SK-N-DZ (cell line): ENCODE measurements around the gene GIN1. TPM values are rescaled to one million over a fixed set of nuclear protein-coding genes. Genes with fewer than 3 reads are reported as not detected.
"Not testable (repeated sequence)": the region's sequence is repeated elsewhere in the genome, so short reads cannot be mapped to it uniquely, and the experiment has no call there.

ENCODE experiments used
- DNase-seq: peaks from one replicate; pipeline ENCODE4 v3.0.0-alpha.2; 2015; ENCODE audit warnings: low spot score
- polyA plus RNA-seq, 2 experiments: library from polyadenylated mRNA; depleted of rRNA; stranded (reverse); fragments of >200 nt; gene quantifications; 2 replicates each; pipeline ENCODE4 v1.2.3, GENCODE V29; 2014

The GIN1 gene, protein sequence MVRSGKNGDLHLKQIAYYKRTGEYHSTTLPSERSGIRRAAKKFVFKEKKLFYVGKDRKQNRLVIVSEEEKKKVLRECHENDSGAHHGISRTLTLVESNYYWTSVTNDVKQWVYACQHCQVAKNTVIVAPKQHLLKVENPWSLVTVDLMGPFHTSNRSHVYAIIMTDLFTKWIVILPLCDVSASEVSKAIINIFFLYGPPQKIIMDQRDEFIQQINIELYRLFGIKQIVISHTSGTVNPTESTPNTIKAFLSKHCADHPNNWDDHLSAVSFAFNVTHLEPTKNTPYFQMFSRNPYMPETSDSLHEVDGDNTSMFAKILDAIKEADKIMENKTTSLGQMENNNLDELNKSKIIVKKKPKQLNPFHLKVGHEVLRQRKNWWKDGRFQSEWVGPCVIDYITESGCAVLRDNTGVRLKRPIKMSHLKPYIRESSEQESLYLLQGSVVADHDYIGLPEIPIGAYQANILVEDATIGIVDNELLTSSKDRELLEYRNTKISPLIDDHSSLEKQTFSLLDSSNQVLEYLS
- polyA plus RNA-seq (2014; cell fraction: cytosol; rRNA removed), result 9.5 and 12.8 TPM in 2 replicates
- polyA plus RNA-seq (2014; cell fraction: nucleus; rRNA removed), result 8.4 and 10.5 TPM in 2 replicates

DNA sequence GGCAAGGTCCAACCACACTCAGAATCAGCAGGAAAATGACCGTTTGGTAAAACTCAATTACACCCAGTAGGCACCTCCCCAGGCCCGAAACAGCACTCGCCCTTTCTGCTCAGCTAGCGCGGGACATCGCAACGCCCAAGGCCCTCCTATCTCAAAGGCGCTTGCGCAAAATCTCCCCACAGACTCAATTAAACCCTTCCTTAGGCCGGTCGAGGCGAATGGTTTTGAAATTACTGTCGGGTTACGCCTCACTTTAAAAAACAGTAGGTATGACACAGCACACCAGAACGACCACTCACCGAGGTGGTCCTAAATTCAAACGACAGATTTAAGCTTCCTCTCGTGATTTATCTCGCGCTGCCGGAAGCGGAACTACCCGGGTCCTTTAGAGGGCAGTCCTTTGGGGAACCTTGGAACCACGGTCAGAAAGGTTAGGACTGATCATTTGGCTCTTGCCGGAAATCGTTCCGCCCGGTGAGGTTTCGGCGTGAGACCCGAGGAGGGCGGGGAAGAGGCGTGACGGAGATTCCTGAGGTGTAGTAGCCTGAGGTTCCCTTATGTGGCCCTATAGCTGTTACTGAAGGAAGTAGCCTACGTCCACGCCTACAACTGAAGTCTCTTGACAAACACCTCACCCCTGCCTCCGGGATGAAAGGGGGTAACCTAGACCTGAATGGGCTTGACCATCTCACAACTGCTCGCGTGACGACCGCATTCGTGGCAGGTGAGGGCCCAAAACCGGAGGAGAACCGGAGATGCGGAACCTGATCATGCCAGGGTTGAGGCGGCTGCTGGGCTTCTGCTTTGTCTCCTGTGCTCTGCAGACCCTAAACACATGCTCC is at the start of gene GIN1, which contains the start of gene PPIP5K2:
TSS of gene GIN1 (minus strand) at position 374 of the 842 bp plus-strand sequence. CDS start 11,431 bp downstream, outside the sequence.
TSS of gene PPIP5K2 (plus strand) at position 537 of the 842 bp plus-strand sequence. CDS start 9,289 bp downstream, outside the sequence.
- DNase-seq, result peak; percentile 99

DNA sequence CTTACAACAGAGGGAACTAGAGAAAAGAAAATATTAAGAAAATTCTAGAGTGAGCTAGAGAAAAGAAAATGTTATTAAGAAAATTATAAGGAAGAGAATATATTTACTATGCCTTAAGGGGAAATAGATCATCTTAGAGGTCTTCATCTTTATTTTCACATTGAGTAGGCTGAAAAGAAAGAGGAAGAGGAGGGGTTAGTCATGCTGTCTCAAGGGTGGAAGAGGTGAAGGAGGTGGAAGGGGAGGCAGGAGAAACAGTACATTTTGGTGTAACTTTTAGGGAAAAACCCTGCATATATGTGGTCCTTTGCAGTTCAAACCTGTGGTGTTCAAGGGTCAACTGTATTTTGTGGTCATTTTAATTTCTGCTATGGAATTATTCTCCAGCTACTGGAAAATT is 46.8 kb upstream of the GIN1 start:
- no peak for DNase-seq

DNA sequence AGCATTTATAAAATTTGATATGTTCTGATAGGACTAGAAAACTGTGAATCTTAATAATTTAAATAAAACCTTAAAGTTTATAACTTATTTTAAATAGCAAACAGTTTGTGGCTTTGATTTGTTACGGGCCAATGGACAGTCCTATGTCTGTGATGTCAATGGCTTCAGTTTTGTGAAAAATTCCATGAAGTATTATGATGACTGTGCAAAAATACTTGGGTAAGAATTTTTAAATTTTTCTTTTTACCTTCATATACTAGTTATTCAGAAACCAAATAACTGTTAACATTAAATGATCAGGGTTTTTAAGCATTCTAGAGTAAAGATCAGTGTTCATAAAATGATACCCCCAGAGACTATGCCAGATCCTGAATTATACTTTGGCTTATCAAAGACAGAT is 31.2 kb upstream of the GIN1 start:
- no peak for DNase-seq

DNA sequence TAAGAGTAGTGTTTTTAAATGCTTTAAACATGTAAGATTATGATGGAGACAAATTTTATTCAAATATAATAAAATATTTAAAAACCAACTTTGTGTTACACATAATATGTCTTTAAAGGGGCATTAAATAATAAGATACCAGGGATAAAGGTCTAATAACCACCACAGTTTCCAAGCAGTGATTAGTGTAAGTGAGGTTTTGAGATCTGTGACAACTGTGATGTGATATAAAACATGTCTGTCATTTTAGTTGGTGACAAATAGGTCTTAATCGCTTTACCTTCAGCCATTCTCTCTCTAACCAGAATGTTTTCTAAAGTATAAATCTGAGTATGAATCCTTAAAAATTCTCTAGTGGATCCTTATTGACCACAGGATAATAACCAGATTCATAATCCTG is 28.3 kb upstream of the GIN1 start:
- no peak for DNase-seq

DNA sequence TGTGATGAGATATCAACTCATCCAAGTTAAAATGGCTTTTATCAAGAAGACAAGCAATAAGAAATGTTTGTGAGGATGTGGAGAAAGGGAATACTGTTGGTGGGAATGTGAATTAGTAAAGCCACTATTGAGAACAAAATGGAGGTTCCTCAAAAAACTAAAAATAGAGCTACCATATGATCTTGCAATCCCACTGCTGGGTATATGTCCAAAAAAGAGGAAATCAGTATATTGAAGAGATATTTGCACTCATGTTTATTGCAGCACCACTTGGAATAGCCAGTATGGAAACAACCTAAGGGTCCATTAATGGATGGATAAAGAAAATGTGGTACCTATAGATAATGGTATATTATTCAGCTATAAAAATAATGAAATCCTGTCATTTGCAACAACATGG is 25.3 kb upstream of the GIN1 start:
- DNase-seq, result no peak

DNA sequence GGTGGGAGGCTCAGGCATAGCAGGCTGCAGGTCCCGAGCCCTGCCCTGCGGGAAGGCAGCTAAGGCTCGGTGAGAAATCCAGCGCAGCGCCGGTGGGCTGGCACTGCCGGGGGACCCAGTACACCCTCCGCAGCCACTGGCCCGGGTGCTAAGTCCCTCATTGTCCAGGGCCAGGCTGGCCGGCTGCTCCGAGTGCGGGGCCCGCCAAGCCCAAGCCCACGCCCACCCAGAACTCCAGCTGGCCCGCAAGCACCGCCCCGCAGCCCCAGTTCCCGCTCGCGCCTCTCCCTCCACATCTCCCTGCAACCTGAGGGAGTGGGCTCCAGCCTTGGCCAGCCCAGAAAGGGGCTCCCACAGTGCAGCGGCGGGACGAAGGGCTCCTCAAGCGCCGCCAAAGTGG is 22.2 kb upstream of the GIN1 start:
- DNase-seq, result not testable (repeated sequence)

DNA sequence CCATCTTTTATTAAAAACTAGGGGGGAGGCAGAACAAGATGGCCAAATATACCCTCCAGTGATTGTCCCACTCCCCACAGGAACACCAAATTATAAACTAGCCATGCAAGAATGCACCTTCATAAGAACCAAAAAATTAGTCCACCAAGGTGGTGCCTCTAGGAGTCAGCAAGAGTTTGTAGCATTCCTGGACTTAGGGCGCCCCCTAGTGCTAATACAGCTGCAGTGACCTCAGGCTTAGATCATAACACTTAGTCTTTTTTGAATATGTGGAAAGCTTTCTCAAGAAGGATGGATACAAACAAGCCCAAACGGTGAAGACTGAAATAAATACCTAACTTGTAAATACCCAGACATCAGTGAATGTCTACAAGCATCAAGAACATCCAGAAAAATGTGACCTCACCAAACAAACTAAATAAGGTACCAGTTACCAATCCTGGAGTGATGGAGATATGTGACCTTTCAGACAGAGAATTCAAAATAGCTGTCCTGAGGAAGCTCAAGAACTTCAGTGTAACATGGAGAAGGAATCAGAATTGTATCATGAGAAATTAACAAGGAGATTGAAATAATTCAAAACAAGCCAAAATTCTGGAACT is 19.4 kb upstream of the GIN1 start:
- peak; percentile 74 for DNase-seq

DNA sequence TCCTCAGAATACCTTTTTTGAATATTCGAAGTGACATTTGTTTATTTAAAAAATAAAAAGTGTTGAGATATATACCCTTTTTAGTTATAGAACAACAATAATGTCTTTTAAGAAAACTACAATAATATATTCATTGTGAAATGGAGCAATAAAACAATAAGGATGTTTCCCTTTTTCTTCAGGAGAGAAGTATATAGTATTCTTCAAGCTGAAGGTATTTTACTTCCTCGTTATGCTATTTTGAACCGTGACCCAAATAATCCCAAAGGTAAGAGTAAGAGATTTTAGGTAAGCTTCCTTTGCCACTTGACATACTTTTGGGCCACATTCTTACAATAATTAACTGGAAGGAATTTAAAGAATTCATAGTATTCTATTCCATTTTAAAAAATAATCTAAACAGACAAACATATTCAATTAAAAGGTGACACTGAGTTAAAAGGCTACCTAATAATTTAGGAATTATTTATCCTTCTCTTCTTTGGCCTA is 18.3 kb upstream of the GIN1 start:
- no peak for DNase-seq

DNA sequence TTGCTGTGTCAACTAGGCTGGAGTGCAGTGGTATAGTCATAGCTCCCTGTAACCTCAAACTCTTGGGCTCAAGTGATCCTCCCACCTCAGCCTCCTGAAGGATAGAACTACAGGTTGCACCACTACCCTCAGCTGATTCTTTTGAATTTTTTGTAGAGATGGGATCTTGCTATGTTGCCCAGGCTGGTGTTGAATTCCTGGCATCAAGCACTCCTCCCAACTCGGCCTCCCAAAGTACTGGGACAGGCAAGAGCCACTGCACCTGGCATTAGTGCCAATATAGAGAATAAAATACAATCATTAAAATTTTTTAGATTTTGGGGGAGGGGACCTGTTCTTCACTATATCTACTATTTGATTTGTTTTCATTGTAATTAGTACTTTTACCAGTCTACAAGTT is 15.5 kb upstream of the GIN1 start:
- DNase-seq, result no peak

DNA sequence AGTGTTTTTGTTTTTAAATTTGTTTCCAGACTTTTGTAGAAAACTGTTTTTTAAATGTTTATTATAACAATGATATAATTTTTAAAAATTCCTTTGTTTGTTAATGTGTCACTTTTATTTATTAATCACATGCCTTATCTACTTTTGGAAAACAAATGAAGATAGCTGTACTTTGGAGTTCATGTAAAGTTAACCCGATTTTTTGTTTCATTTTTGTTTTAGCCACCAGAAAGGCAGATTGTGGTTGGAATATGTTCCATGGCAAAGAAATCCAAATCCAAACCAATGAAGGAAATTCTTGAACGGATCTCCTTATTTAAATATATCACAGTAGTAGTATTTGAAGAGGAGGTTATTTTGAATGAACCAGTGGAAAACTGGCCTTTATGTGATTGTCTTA is 13.3 kb upstream of the GIN1 start:
- no peak for DNase-seq

DNA sequence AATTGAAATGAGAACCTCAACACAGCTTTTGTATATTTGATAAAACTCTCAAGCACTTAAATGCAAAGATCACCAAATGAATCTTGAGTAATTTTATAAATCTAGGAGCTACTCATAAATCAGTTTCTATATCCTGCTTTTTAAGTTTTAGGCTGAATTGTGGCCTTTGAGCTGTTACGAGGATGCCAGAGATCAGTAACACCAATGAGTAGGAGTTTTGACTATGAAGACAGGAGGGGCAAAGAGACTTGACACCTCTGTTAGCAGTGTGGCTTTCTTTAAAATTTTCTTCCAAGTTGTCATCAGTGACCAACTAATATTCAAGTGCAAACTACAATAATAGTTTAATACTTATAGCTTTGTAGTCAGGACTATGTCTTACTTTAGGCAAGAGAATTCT is 12.7 kb upstream of the GIN1 start:
- DNase-seq, result no peak

DNA sequence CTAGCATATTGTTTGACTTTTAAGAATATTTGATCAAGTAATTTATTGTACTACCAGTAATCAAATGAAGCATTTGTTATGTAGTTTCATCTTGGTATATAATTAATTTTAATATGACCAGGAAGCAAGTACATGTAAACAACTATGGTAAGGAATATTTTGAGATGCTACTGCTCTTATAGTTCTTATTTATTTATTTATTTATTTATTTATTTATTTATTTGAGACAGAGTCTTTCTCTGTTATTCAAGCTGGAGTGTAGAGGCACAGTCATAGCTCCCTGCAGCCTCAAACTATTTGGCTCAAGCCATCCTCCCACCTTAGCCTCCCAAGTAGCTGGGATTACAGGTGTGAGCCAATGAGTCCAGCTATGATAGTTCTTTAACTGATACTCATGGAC is 8.3 kb upstream of the GIN1 start:
- no peak for DNase-seq

DNA sequence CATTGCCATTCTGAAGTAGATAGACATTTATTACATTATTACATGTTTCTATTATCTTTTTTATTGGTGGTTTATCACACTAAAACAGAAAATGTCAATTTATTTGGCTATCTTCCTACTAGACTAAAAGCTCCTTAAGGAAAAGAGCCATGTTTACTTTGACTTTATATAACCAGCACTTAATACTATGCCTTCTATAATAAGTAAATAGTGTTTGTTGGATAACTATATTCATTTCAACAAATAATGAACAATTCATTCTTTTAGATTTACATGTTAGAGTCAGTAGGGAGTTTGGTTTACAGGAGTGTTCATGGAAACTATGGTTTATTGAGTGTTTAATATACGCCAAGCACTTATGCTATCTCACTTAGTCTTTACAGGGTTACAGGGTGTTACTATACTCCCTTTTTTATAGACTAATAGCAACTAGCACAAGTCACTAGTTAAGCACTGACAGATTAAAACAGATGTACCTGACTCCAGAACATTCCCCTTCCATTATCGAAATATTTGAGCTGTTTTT is 7.4 kb upstream of the GIN1 start:
- DNase-seq, result no peak

DNA sequence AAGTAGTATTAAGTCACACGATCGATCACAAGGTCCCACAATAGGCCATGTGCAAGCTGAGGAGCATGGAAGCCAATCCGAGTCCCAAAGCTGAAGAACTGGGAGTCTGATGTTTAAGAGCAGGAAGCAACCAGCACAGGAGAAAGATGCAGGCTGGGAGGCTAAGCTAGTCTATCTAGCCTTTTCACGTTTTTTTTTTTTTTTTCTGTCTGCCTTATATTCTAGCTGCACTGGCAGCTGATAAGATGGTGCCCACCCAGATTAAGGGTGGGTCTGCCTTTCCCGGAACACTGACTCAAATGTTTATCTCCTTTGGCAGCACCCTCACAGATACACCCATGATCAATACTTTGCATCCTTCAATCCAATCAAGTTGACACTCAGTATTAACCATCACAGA is 6.6 kb upstream of the GIN1 start:
- DNase-seq, result no peak

DNA sequence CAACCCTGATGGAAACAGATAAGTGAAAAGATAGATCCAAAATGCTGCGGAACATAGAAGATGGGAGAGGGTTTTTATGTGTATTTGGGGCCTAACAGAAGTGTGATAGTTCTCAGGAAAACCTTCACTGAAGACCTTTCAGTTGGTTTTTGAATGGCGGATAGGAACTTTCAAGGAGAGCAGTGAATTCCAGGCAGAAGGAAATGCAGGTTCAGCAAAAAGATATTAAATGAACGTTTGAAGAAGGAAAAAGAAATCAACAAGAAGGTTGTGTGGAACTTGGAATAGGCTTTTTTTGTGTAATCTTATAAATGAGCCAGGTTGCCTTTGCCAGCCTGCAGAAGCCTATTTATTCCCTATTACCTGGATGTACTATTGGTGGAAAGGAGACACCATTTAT is 2.3 kb upstream of the GIN1 start:
- DNase-seq, result no peak

DNA sequence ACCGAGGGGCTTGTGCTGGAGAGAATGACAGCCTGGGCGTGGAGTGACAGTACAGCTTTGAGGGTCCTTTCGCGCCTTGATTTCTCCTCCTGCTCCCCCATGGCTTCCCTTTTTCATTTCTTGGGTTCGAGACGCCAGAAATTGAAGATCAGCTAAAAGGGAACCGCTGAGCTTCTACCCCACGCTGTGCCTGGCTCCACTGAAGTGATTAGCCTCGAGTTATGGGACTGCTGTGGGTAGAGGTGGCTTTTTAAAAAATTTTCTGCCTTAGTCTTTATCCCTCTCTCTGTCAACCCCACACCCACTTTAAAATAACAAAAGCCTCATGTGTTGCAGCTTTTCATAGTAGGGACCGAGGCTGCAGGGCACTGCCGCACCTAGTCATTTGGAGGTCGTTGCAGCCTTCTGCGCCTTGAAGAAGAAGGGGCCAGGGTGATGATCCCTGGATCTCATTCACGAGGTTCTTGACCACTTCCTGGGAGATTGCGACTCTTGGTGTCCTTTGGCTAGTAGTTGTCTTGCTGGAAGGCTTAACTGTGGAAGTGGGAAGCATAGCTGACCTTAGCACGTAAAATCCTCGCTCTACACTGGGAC is 766 bp upstream of the GIN1 start:
- DNase-seq, result peak; percentile 16

DNA sequence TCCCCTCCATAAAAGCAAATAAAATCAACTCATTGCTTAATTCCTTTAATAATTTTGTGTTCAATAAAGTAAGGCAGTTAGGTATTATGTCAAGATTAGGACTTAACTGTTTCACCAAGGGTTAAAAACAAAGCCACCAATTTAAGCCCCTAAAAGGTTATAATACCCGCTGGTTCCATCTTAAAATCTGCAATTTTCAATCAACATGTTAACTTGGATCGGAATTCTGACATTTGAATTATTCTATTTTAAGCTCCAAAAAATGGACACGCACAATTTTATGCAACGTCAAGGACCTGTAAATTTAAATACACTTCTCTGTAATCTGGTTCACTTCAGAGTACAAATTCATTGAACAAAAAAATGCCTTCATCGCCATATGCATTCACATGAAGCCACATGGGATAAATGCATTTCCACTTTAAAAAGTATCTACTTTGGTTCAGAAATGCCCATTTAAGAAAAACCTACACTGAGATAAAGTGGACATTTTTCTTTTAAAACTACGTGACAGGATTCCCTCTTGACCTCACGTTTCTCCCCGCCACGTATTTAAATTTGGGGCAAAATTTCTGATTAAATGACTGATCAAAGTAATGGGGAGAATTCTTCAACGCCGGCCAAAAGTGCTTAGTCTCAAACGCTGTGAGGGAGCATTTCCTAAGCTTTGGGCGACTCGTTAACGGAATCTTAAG is 721 bp downstream of the GIN1 start:
- DNase-seq, result no peak

DNA sequence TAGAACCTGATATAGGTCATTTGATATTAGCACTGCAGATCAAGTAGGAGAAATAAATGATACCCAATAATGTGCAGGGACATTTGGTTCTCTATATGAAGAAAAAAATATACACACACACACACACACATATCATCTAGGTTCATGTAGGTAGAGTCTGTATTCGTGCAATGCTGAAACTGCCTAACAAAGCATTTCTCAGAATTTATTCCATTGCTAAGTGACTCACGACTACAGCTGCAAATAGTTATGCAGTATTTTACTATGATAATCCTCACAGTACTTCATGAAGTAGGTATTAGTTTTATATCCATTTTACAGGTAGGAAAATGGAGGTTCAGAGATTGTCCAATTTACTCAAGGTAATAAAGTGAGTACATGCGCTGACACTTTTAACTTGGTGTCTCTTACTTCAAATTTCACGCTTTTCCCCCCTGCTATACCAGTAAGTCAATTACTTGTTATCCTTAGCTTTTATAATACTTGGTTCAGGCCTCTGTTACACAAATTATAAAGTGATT is 2.4 kb downstream of the GIN1 start:
- no peak for DNase-seq

DNA sequence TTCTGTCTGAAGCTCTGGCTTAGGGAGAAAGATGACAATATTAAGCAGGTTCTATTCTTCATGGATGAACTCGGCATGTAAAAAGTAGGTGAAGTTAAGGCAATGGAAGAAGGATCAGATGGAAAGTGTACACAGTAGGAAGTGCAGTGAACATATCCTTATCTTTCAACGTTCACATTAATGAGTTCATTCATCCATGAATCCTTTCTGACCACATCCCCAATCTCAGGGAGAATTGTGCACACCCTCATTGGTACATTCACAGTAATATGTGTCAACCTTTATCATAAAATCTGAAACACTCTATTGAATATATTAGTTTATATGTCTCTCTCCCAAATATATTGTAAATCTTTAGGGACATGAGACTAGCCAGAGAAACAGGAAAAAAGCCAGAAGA is 5.5 kb downstream of the GIN1 start:
- DNase-seq, result no peak

DNA sequence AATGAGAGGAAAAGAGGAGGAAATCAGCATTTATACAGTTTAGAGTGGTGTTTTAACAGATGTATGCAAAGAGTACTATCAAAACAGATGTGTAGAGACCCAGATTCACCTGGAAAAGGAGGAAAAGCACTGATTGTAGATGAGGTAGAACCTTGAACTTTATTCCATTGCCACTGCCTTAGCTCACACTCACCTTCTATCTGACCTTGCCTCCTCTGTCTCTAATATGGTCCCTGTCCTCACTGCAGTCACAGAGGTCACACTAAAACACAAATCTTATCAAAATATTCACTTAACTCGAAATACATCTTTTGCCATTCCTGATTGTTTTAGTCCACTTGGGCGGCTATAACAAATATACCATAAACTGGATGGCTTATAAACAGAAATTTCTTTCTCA is 7.0 kb downstream of the GIN1 start:
- no peak for DNase-seq
